Measurements from ENCODE around the gene CDKN2B.

The CDKN2B gene

GRCh38 chr9:21989440-21990189 lies 19.5 kb downstream of the CDKN2B start:
- CTCF ChIA-PET: interaction anchor here (0.7 to 10.5 kb wide), 7 partner anchors 8 to 240 kb away, joined by 3 to 129 read pairs (median 4); partner anchors contain the start of gene CDKN2B
- POLR2A ChIA-PET: interaction anchor here (1.6 kb wide), 1 partner anchor 19 kb away, joined by 5 read pairs; the partner anchor contains the start of gene CDKN2B
- TF ChIP-seq CTCF (IDR thresholded peaks at IDR 0.05; ENCODE audit: insufficient read depth, low read length, missing control alignments): no peak
- no peak for DNase-seq (ENCODE audit: low read depth, low spot score)
- H3K4me3 ChIP-seq (ENCODE audit: low read depth, low read length): no peak overlapping the region; the same call in 1 of the 2 replicates

- CTCF ChIA-PET: interaction anchor here (10.5 kb wide), 1 partner anchor 20 kb away, joined by 129 read pairs; the partner anchor contains the start of gene CDKN2B
These were observed 20.8 kb downstream of the CDKN2B start for GRCh38 chr9:21988056-21988990.

GRCh38 chr9:21985964-21986667 lies 23.0 kb downstream of the CDKN2B start:
- ChIA-PET POLR2A (interaction anchor here (1.8 kb wide), 1 partner anchor 22 kb away, joined by 10 read pairs; the partner anchor contains the start of gene CDKN2B), CTCF (interaction anchor here (0.7 to 2.3 kb wide), 9 partner anchors 9 to 258 kb away, joined by 3 to 17 read pairs (median 4); partner anchors contain the start of genes CDKN2B and CDKN2B-AS1)
- H3K4me3 ChIP-seq (ENCODE audit: low read depth, low read length): no peak overlapping the region
- TF ChIP-seq CTCF (IDR thresholded peaks at IDR 0.05; ENCODE audit: insufficient read depth, low read length, missing control alignments): no peak
- no peak for DNase-seq (ENCODE audit: low read depth, low spot score)

More at GRCh38 chr9:21988056-21988990, 20.8 kb downstream of the CDKN2B start:
- POLR2A ChIA-PET: no interaction called here
- DNase-seq (ENCODE audit: low read depth, low spot score): no peak
- no peak for TF ChIP-seq CTCF (IDR thresholded peaks at IDR 0.05; ENCODE audit: insufficient read depth, low read length, missing control alignments)
- H3K4me3 ChIP-seq (ENCODE audit: low read depth, low read length): peak overlapping the region; percentile 10; the same call in 1 of the 2 replicates

GRCh38 chr9:21984101-21984500 lies 25.0 kb downstream of the CDKN2B start:
- no peak overlapping the region for H3K4me3 ChIP-seq (ENCODE audit: low read depth, low read length)
- DNase-seq (ENCODE audit: low read depth, low spot score): no peak
- CTCF ChIA-PET: interaction anchor here (0.9 to 1.8 kb wide), 6 partner anchors 9 to 134 kb away, joined by 3 to 7 read pairs (median 4); partner anchors contain the start of gene CDKN2B
- no peak for TF ChIP-seq CTCF (IDR thresholded peaks at IDR 0.05; ENCODE audit: insufficient read depth, low read length, missing control alignments)
- POLR2A ChIA-PET: no interaction called here

GRCh38 chr9:21983561-21983935 lies 25.6 kb downstream of the CDKN2B start:
- no peak overlapping the region for H3K4me3 ChIP-seq (ENCODE audit: low read depth, low read length)
- TF ChIP-seq CTCF (IDR thresholded peaks at IDR 0.05; ENCODE audit: insufficient read depth, low read length, missing control alignments): no peak
- POLR2A ChIA-PET: no interaction called here
- CTCF ChIA-PET: interaction anchor here (0.8 to 1.8 kb wide), 7 partner anchors 10 to 588 kb away, joined by 3 to 7 read pairs (median 3); partner anchors contain the start of gene CDKN2B
- DNase-seq (ENCODE audit: low read depth, low spot score): no peak
